ENCODE measurements around the gene COMMD7.

- TF ChIP-seq CTCF (IDR thresholded peaks at IDR 0.05), result no peak
- TF ChIP-seq POLR2A (IDR thresholded peaks at IDR 0.05), result peak; percentile 43
Measured at GRCh38 chr20:32743237-32744112, at the start of gene COMMD7.
